ENCODE data around the gene DRAP1.
A peak's percentile ranks its signal among the peaks of the same experiment; 100 is the strongest.

The DRAP1 gene

GRCh38 chr11:65921033-65921555 is 1.9 kb downstream of the DRAP1 start:
- POLR2A ChIA-PET, result interaction anchor here (7.1 kb wide), 1 partner anchor 30 kb away, joined by 127 read pairs; the partner anchor contains the start of genes CCDC85B and FIBP
- CTCF ChIA-PET, result interaction anchor here (0.9 to 4.4 kb wide), 7 partner anchors 11 to 124 kb away, joined by 3 to 28 read pairs (median 4); partner anchors contain the start of genes CCDC85B and FIBP
- no peak for TF ChIP-seq CTCF (IDR thresholded peaks at IDR 0.05; ENCODE audit: insufficient read depth, low read length, missing control alignments)
- peak overlapping the region; percentile 83 for H3K4me3 ChIP-seq (ENCODE audit: low read depth, low read length)
- no peak for DNase-seq (ENCODE audit: low read depth, low spot score)

GRCh38 chr11:65921876-65922275 is 2.6 kb downstream of the DRAP1 start:
- no peak for DNase-seq (ENCODE audit: low read depth, low spot score)
- POLR2A ChIA-PET, result no interaction called here
- H3K4me3 ChIP-seq (ENCODE audit: low read depth, low read length), result no peak overlapping the region
- CTCF ChIA-PET, result interaction anchor here (1.1 to 4.4 kb wide), 6 partner anchors 22 to 124 kb away, joined by 3 to 28 read pairs (median 5); partner anchors contain the start of genes CCDC85B and FIBP
- no peak for TF ChIP-seq CTCF (IDR thresholded peaks at IDR 0.05; ENCODE audit: insufficient read depth, low read length, missing control alignments)

- CTCF ChIA-PET, result interaction anchor here (0.6 to 4.4 kb wide), 6 partner anchors 10 to 100 kb away, joined by 3 to 28 read pairs (median 5); partner anchors contain the start of genes CCDC85B and FIBP
These were observed 3.3 kb downstream of the DRAP1 start for GRCh38 chr11:65922565-65922964.

GRCh38 chr11:65925397-65925796 is 6.2 kb downstream of the DRAP1 start:
- CTCF ChIA-PET, result interaction anchor here (1.1 kb wide), 1 partner anchor 41 kb away, joined by 5 read pairs; no protein-coding TSS in a partner anchor
- POLR2A ChIA-PET, result interaction anchor here (1.2 kb wide), 1 partner anchor 10 kb away, joined by 5 read pairs; no protein-coding TSS in a partner anchor
- no peak for DNase-seq (ENCODE audit: low read depth, low spot score)
- TF ChIP-seq CTCF (IDR thresholded peaks at IDR 0.05; ENCODE audit: insufficient read depth, low read length, missing control alignments), result no peak
- H3K4me3 ChIP-seq (ENCODE audit: low read depth, low read length), result no peak overlapping the region

More at GRCh38 chr11:65922565-65922964, 3.3 kb downstream of the DRAP1 start:
- no peak for TF ChIP-seq CTCF (IDR thresholded peaks at IDR 0.05; ENCODE audit: insufficient read depth, low read length, missing control alignments)
- no peak overlapping the region for H3K4me3 ChIP-seq (ENCODE audit: low read depth, low read length)
- DNase-seq (ENCODE audit: low read depth, low spot score), result no peak
- POLR2A ChIA-PET, result interaction anchor here (0.9 kb wide), 1 partner anchor 22 kb away, joined by 3 read pairs; no protein-coding TSS in a partner anchor

GRCh38 chr11:65927904-65928397 is 8.7 kb downstream of the DRAP1 start:
- TF ChIP-seq CTCF (IDR thresholded peaks at IDR 0.05; ENCODE audit: insufficient read depth, low read length, missing control alignments), result no peak
- DNase-seq (ENCODE audit: low read depth, low spot score), result no peak
- POLR2A ChIA-PET, result interaction anchor here (0.9 kb wide), 1 partner anchor 39 kb away, joined by 3 read pairs; the partner anchor contains the start of gene FIBP
- H3K4me3 ChIP-seq (ENCODE audit: low read depth, low read length), result no peak overlapping the region
- CTCF ChIA-PET, result interaction anchor here (0.9 kb wide), 1 partner anchor 39 kb away, joined by 3 read pairs; no protein-coding TSS in a partner anchor

- no peak for DNase-seq (ENCODE audit: low read depth, low spot score)
- ChIA-PET POLR2A (no interaction called here), CTCF (no interaction called here)
- H3K4me3 ChIP-seq (ENCODE audit: low read depth, low read length), result no peak overlapping the region
- TF ChIP-seq CTCF (IDR thresholded peaks at IDR 0.05; ENCODE audit: insufficient read depth, low read length, missing control alignments), result no peak
These were observed 9.4 kb downstream of the DRAP1 start for GRCh38 chr11:65928667-65929066.

Measured in AG04449 (cell line).